NCI-H1092 treated with DMSO at 0.1 percent for 48 hours (cell line): ENCODE data around the gene OGFOD2.

Source experiments
- DNase-seq: peaks from one replicate; lab custom pipeline; 2025; lab: John Stamatoyannopoulos, UW

The OGFOD2 gene

GRCh38 chr12:122989225-122989839 is 14.3 kb downstream of the OGFOD2 start:
- no peak for DNase-seq

GRCh38 chr12:122989874-122990419 is 14.9 kb downstream of the OGFOD2 start:
- no peak for DNase-seq

GRCh38 chr12:122990561-122990960 is 15.5 kb downstream of the OGFOD2 start:
- DNase-seq = no peak

- DNase-seq = no peak
Measured at GRCh38 chr12:122990961-122991622, 16.0 kb downstream of the OGFOD2 start.

- DNase-seq = no peak
Measured at GRCh38 chr12:122991623-122992275, 16.7 kb downstream of the OGFOD2 start.

- no peak for DNase-seq
Measured at GRCh38 chr12:122992386-122992785, 17.3 kb downstream of the OGFOD2 start.

- DNase-seq = no peak
Measured at GRCh38 chr12:122994140-122994675, 19.2 kb downstream of the OGFOD2 start.

- DNase-seq = no peak
Measured at GRCh38 chr12:122994781-122995502, 19.9 kb downstream of the OGFOD2 start.

GRCh38 chr12:122995503-122996187 is 20.6 kb downstream of the OGFOD2 start:
- no peak for DNase-seq

GRCh38 chr12:122996188-122996601 is 21.2 kb downstream of the OGFOD2 start:
- DNase-seq = no peak

GRCh38 chr12:122996621-122997342 is 21.7 kb downstream of the OGFOD2 start:
- DNase-seq = no peak

GRCh38 chr12:122997343-122998250 is 22.6 kb downstream of the OGFOD2 start:
- no peak for DNase-seq

- no peak for DNase-seq
Measured at GRCh38 chr12:122998316-122998715, 23.3 kb downstream of the OGFOD2 start.

- no peak for DNase-seq
Measured at GRCh38 chr12:122999196-122999946, 24.3 kb downstream of the OGFOD2 start.

GRCh38 chr12:122999986-123000420 is 25.0 kb downstream of the OGFOD2 start:
- no peak for DNase-seq

GRCh38 chr12:123000578-123000977 is 25.5 kb downstream of the OGFOD2 start:
- no peak for DNase-seq

- no peak for DNase-seq
Measured at GRCh38 chr12:123001464-123001863, 26.4 kb downstream of the OGFOD2 start.

GRCh38 chr12:123003257-123003656 is 28.2 kb downstream of the OGFOD2 start:
- DNase-seq = no peak

- no peak for DNase-seq
Measured at GRCh38 chr12:123004287-123004686, 29.2 kb downstream of the OGFOD2 start.
